Activated T-helper 17 cell treated with anti-CD3 and anti-CD28 coated beads, Interleukin-2, amount 50 U/mL, for 72 hours (primary cell): ENCODE data around the gene ECE2. TPM values are rescaled to one million over a fixed set of nuclear protein-coding genes. Genes with fewer than 3 reads are reported as not detected.
"Not testable (repeated sequence)": the region's sequence is repeated elsewhere in the genome, so short reads cannot be mapped to it uniquely, and the experiment has no call there.

Experiments
- ATAC-seq: fragments of 150-1000 bp; cut with Tn5 transposase; replicated peaks from 2 replicates; pipeline ENCODE4 v1.10.0; 2021; ENCODE audit warnings: mild to moderate bottlenecking, moderate library complexity
- H3K27ac Mint-ChIP-seq: one replicate; pipeline ENCODE4 v1.8.0; 2022; ENCODE audit warnings: mixed read lengths
- H3K27me3 Mint-ChIP-seq: one replicate; pipeline ENCODE4 v1.8.0; 2022; ENCODE audit warnings: mixed read lengths
- H3K36me3 Mint-ChIP-seq: one replicate; pipeline ENCODE4 v1.8.0; 2022; ENCODE audit warnings: low read depth, mild to moderate bottlenecking, mixed read lengths
- H3K4me1 Mint-ChIP-seq: one replicate; pipeline ENCODE4 v1.8.0; 2022; ENCODE audit warnings: mixed read lengths
- H3K4me3 Mint-ChIP-seq: one replicate; pipeline ENCODE4 v1.8.0; 2022; ENCODE audit warnings: mild to moderate bottlenecking, mixed read lengths
- H3K9me3 Mint-ChIP-seq: one replicate; pipeline ENCODE4 v1.8.0; 2022; ENCODE audit warnings: mixed read lengths
- total RNA-seq, 2 donors: library from RNA; stranded (reverse); gene quantifications; one replicate each; pipeline ENCODE4 v1.2.3, GENCODE V29; 2022

Gene ECE2
- total RNA-seq, 2 donors from 2014 or later, result not detected

DNA sequence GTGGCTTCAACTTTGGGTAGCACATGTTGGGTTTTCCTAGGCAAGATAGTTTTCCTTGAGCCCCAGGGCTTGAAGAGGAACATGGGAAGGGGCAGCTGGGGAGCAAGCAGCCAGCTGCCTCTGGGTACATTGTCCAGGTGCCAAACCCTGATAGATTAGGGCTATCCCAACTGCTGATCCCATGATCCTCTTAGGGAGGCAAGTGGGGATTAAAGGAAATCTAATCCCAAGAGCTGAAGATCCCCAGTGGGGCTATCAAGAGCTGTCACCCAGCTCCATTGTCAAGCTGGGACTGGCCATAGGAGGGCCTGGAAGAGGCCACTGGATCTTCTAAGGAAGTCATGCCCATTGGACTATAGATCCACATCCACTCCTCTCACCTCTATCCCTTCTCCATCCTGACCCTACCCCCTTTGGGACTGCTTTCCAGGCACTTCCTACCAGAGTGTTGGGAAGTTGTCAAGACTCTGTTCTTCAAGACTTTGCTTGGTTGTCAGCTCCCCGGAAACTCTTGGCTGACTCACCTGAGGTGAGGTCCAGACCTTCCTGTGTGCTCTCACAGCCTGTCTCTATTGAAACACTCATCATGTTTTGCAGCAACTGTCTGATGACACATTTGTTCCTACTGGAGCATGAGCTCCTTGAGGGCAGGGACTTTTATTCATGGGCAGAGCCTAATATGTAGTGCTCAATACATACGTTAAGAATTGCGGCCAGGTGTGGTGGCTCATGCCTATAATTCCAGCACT lies 20.4 kb upstream of the ECE2 start:
- Mint-ChIP-seq H3K27ac (peak overlapping the region; percentile 89), H3K27me3 (peaks cover 4% of the 10 kb centered on the region), H3K9me3 (no peaks in the 10 kb centered on the region), H3K4me3 (peak overlapping the region; percentile 61), H3K36me3 (peaks cover 17% of the 10 kb centered on the region), H3K4me1 (peaks cover 10% of the 10 kb centered on the region)
- ATAC-seq, result peak; percentile 95

DNA sequence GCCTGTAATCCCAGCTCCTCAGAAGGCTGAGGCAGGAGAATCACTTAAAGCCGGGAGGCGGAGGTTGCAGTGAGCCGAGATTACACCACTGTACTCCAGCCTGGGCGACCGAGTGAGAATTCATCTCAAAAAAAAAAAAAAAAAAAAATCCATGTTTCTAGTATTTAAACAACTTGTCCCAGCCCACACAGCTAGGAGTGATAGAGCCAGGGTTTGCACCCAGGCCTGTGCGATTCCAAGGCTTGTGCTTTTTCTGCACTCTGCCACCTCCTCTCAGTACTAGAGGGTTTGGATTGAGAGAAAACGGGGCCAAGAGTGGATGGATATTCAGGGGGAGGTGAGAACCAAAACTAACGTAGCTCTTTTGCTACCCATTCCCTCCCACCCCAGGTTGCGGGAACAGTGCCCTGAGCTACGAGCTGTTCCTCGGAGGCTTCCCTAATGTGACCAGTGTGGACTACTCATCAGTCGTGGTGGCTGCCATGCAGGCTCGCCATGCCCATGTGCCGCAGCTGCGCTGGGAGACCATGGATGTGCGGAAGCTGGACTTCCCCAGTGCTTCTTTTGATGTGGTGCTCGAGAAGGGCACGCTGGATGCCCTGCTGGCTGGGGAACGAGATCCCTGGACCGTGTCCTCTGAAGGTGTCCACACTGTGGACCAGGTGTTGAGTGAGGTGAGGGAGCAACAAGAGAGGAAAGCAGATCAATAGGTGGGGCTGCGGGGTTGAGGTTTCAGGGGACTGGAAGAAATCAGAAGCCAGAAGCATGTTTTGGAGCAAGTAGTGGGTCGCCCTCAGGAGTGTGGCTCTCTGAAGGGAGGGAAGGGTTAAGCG lies 18.5 kb upstream of the ECE2 start:
- Mint-ChIP-seq H3K27ac (no peak overlapping the region), H3K9me3 (no peaks in the 10 kb centered on the region), H3K4me1 (peaks cover 19% of the 10 kb centered on the region), H3K27me3 (peaks cover 10% of the 10 kb centered on the region), H3K4me3 (no peak overlapping the region), H3K36me3 (peaks cover 24% of the 10 kb centered on the region)
- no peak for ATAC-seq

DNA sequence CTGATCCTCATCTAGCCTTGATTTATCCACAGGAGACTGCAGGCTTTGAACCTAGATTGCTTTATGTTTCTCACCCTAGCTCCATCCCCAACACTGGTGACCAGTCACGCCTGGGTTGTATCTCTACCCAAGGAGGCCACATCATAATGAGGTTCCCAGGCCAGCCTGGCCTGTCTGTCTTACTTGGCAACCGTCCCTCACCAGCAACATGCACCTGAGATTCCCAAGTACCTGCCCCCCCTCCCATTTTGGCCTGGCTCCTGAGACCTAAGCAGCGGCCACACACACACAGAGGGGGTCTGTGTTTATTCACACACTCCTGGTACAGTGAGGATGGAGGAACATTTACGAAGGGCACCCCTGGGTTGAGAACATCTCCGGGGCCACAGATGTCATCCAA lies 16.9 kb upstream of the ECE2 start:
- peaks cover 13% of the 10 kb centered on the region for H3K27me3 Mint-ChIP-seq

DNA sequence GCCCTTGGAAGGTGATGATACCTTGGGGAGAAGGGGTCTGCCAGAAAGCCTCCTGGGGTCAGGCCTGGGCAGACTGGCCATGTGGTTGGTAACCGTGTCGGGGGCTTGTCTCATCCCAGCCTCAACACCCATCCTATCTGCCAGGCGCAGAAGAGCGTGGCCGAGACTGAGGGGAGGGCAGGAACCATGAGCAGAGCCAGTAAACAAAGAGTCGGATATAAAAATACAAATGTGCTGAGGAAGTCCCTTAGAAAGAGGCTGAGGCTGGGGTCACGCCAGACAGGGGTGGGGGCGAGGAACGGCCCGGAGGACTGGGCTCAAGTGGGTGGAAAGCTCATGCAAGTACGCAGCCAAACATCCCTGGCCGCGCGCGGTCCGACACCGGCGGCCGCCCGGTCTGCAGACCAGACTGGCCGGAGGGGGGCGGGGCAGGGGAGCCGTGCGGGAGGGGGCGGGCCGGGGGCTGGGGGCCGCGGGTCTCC lies 16.4 kb upstream of the ECE2 start:
- ATAC-seq, result no peak
- no peaks in the 10 kb centered on the region for H3K9me3 Mint-ChIP-seq
- H3K4me1 Mint-ChIP-seq, result peaks cover 20% of the 10 kb centered on the region
- no peak overlapping the region for H3K27ac Mint-ChIP-seq
- peak overlapping the region; percentile 54 for H3K4me3 Mint-ChIP-seq
- H3K27me3 Mint-ChIP-seq, result peaks cover 13% of the 10 kb centered on the region
- peaks cover 25% of the 10 kb centered on the region for H3K36me3 Mint-ChIP-seq

More for the DNA sequence above, 16.9 kb upstream of the ECE2 start:
- Mint-ChIP-seq H3K4me1 (peaks cover 20% of the 10 kb centered on the region), H3K27ac (no peak overlapping the region), H3K4me3 (peak overlapping the region; percentile 54), H3K9me3 (no peaks in the 10 kb centered on the region), H3K36me3 (peaks cover 25% of the 10 kb centered on the region)
- ATAC-seq, result no peak

DNA sequence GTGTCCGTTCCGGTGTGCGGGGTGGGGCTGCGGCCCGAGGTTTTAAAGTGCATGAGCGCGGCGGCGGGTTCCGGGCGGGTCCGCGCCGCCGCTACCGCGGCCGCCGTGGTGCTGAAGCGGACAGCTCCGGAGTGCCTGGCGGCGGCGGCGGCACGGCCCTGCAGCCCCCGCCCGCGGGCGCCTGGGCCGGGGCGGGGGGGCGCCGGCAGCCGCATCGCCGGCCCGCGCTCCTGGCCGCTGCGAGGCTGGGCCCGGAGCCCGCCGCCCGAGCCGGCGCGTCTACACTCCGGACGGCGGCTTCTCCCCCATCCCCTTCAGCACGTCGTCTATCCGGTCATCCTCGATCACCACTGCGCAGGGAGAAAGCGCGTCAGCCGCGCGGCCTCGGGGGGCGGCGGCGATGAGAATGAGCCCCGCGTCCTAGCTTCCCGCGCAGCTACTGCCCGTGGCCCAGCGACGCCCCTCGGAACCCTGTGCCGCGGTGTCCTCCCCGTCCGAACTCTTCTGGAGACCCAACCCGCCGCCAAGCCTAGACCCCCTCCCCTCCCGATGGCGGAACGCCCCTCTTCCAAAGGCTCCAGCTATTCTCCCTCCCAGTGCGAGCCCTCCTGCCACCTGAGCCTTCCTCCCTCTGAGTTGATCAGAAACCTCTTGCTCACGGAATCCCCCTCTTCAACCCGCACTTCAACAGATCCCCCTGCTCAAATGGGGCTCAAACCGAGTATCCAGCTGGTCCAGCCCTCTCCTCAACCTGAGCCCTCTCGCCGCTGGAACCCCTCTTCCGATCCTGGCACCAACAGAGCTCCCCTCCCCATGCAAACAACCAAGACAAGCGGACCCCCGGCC lies 15.7 kb upstream of the ECE2 start:
- Mint-ChIP-seq H3K4me1 (peaks cover 20% of the 10 kb centered on the region), H3K9me3 (no peaks in the 10 kb centered on the region), H3K36me3 (peaks cover 25% of the 10 kb centered on the region), H3K27me3 (peaks cover 13% of the 10 kb centered on the region), H3K27ac (peak overlapping the region; percentile 42), H3K4me3 (peak overlapping the region; percentile 98)
- ATAC-seq, result no peak

DNA sequence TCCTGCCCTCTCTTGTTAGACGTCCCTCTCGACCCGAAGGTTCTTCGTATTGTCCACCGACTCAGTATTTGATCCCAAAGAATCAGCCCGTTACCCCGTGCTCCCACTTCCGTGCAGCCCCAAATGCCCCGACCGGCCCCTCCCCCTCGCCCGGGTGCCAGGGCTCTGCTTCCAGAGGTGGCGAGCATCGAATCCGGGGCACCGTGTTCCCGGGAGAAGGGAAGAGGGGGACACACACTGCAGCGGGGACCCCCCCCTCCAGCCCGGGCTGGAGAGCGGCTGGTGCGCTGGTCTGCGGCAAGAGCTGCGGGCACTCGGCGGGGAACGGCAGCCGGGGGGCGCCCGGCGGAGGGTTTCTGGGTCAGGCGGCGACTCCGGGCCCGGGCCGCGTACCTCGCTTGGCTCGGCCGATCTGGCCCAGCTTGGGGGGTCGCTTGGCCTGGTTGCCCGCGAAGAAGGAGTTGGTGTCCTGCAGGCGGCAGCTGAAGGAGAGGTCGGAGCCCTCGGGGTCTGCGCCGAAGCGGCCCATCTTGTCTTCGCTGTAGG lies 15.0 kb upstream of the ECE2 start:
- no peak for ATAC-seq

DNA sequence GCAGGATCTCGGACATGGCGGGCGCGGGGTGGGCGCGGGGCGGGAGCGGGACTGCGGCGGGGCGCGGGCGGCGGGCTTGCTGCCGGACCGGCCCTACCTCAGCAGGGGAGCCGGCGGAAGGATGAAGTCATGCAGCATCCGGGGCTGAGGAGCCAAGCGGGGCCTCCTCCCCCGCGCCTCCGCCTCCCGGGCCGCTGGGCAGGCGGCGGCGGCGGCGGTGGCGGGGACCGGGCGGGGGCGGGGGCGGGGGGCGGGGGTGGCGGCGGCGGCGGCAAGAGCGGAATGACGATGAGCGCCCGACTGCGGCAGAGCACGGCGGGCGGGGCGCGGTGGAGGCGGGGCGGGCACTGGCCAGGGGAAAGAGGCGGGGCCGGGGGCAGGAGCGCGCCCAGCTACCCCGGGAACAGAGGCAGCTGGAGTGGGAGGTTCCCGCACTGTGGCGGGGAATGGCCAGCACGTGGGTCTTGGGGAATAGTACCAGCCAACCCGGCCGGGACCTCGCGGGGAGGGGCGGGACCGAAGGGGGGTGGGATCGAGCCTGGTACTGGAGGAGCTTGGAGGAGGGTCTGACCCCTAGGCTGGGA lies 14.5 kb upstream of the ECE2 start, which contains the start of gene CAMK2N2:
Gene CAMK2N2, minus strand, starts transcription at position 284 of the 584 bp plus-strand sequence. Its CDS starts 268 bp downstream, at position 16.
- H3K36me3 Mint-ChIP-seq, result peaks cover 18% of the 10 kb centered on the region
- peak within 1 kb of the TSS; percentile 98 for H3K4me3 Mint-ChIP-seq
- no peaks in the 10 kb centered on the region for H3K9me3 Mint-ChIP-seq
- peaks cover 13% of the 10 kb centered on the region for H3K27me3 Mint-ChIP-seq
- peaks cover 14% of the 10 kb centered on the region for H3K4me1 Mint-ChIP-seq
- peak; percentile 74 for ATAC-seq
- peak within 1 kb of the TSS; percentile 85 for H3K27ac Mint-ChIP-seq

More for the DNA sequence above, 15.0 kb upstream of the ECE2 start:
- Mint-ChIP-seq H3K27me3 (peaks cover 13% of the 10 kb centered on the region), H3K4me3 (peak overlapping the region; percentile 98), H3K9me3 (no peaks in the 10 kb centered on the region), H3K27ac (peak overlapping the region; percentile 42), H3K36me3 (peaks cover 21% of the 10 kb centered on the region), H3K4me1 (peaks cover 15% of the 10 kb centered on the region)

DNA sequence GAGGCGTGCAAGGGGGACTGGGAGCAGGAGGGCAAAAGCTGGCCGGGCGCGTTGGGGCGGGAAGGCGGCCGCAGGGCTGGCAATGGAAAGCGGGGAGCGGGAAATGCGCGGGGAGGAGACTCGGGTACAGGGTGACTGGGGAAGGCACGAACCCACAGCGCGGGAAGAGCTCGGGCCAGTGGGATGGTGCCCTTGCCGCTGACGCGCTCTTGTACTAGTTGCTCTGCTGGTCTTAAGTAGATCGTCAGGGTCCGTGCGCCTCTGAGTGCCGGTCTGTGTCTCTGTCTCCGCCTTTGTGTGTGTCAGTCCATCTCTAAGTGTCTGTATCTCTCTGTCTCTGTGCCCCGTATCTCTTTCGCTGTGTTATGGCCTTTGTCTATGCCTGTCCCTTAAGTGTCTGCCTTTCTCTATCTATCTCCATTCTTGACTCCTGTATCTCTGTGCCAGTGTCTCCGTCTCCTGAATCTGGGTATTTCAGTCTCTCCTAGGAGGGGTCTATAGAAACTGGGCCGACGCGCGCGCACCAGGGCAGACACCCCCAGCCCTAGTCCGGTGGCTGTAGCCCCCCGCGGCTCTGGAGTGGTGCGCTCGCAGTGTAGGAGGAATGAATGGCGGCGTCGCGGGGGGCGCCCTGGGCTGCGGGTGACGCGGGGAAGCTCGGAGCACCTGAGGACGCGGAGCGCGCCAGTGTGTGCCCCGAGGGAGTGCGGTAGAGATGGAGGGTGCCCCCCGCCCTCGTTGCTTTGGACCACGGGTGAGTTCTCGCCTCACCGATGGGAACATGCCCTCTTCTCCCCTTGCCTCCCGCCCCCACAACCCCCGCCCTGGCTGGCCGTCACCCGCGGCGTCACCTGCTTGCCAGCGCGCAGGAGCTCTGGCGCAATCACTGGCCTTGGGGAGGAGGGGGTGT lies 13.7 kb upstream of the ECE2 start:
- peak overlapping the region; percentile 98 for H3K4me3 Mint-ChIP-seq
- H3K27me3 Mint-ChIP-seq, result peaks cover 15% of the 10 kb centered on the region
- H3K9me3 Mint-ChIP-seq, result no peaks in the 10 kb centered on the region
- H3K27ac Mint-ChIP-seq, result peak overlapping the region; percentile 85
- ATAC-seq, result peak; percentile 57
- peaks cover 14% of the 10 kb centered on the region for H3K4me1 Mint-ChIP-seq
- peaks cover 18% of the 10 kb centered on the region for H3K36me3 Mint-ChIP-seq

DNA sequence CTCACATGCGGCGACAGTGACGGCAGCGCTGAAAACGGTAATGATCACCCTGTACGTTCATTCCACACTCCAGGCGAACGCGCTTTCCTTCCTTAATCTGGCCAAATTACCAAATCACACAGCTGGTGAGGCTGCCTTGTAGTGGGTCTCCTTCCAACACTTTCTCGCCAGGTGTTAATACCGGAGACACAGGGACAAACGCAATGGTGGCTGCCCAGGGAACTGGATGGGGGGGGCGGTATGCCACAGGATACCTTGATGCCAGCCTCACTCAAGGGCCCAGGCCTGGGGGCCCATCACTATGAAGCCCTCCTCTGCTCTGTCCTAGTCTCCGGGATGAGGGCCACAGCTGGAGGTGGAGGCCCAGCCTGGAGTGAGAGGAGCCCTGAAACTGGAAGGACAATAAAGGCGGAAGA lies 13.1 kb upstream of the ECE2 start:
- peaks cover 14% of the 10 kb centered on the region for H3K4me1 Mint-ChIP-seq
- ATAC-seq, result no peak
- H3K27me3 Mint-ChIP-seq, result peaks cover 21% of the 10 kb centered on the region
- peak overlapping the region; percentile 85 for H3K27ac Mint-ChIP-seq
- peaks cover 18% of the 10 kb centered on the region for H3K36me3 Mint-ChIP-seq
- no peaks in the 10 kb centered on the region for H3K9me3 Mint-ChIP-seq
- peak overlapping the region; percentile 98 for H3K4me3 Mint-ChIP-seq

DNA sequence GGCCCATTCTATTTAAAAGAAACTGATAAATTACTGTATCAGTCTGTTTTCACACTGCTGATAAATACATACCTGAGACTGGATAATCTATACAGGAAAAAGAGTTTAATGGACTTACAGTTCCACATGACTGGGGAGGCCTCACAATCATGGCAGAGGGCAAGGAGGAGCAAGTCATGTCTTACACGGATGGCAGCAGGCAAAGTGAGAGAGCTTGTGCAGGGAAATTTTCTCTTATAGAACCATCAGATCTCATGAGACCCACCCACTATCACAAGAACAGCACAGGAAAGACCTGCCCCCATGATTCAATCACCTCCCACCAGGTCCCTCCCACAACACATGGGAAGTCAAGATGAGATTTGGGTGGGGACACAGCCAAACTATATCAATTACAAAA lies 8.6 kb upstream of the ECE2 start:
- H3K4me3 Mint-ChIP-seq, H3K27ac Mint-ChIP-seq, H3K9me3 Mint-ChIP-seq, H3K4me1 Mint-ChIP-seq, ATAC-seq, H3K36me3 Mint-ChIP-seq: not testable (repeated sequence)
- H3K27me3 Mint-ChIP-seq, result peaks cover 16% of the 10 kb centered on the region

DNA sequence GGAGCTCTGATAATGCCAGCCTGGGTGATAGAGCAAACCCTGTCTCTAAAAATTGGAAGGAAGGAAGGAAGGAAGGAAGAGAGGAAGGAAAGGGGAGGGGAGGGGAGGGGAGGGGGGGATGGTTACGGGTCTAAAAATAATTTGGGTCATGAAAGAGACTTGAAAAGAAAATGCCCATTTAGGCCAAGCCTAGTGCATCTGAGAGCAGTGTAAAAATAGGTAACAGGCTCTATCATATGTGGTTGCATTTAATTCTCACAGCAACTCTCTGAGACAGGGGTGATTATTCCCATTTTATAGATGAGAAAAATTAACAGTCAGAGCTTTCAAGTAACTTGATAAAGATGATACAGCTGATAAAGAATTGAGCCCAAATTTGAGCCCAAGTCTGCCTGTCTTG lies 3.6 kb upstream of the ECE2 start:
- Mint-ChIP-seq H3K27ac (no peak overlapping the region), H3K9me3 (no peaks in the 10 kb centered on the region), H3K36me3 (no peaks in the 10 kb centered on the region), H3K27me3 (peaks cover 32% of the 10 kb centered on the region), H3K4me1 (peaks cover 6% of the 10 kb centered on the region), H3K4me3 (no peak overlapping the region)
- no peak for ATAC-seq

DNA sequence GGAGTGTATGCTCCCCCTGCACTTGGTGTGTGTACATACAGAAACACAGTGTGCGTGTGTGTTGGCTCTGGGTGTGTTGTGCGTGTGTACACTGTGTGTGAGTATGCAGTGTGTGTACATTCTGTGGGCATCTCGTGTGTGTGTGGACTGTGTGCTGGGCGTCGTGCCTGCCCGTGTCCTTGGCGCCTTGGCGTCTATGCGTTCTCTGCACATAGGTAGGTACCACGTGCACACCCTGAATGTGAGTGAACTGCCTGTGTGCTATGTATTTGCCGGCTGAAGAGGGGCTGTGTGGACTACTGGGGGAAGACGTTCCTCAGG lies 481 bp upstream of the ECE2 start:
- no peaks in the 10 kb centered on the region for H3K36me3 Mint-ChIP-seq
- H3K27me3 Mint-ChIP-seq, result peaks cover 34% of the 10 kb centered on the region
- ATAC-seq, result no peak
- H3K9me3 Mint-ChIP-seq, result no peaks in the 10 kb centered on the region
- peaks cover 6% of the 10 kb centered on the region for H3K4me1 Mint-ChIP-seq
- no peak overlapping the region for H3K4me3 Mint-ChIP-seq
- no peak overlapping the region for H3K27ac Mint-ChIP-seq

DNA sequence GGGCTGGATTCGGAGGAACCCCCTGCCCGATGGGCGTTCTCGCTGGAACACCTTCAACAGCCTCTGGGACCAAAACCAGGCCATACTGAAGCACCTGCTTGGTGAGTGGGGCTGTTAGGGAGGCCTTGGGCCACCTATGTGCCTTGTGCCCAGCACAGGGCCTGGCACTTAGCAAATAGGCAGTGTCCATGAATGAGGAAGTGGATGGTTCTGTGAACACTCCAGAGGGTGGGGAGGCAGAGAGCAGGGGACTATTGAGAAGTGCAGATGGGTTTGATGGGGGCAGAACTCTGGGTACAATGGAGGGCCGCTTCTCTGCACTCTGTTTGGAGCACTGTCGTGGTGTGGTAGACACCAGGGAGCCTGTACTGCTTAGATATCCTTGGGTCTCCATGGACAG lies 1.5 kb downstream of the ECE2 start:
- Mint-ChIP-seq H3K27me3 (peaks cover 34% of the 10 kb centered on the region), H3K4me1 (peaks cover 9% of the 10 kb centered on the region), H3K27ac (no peak overlapping the region), H3K4me3 (no peak overlapping the region), H3K36me3 (no peaks in the 10 kb centered on the region), H3K9me3 (no peaks in the 10 kb centered on the region)
- ATAC-seq, result no peak
